Endothelial cell of umbilical vein (primary cell): ENCODE results near the gene LNPEP. TPM values are rescaled to one million over a fixed set of nuclear protein-coding genes. Genes with fewer than 3 reads are reported as not detected.

ENCODE experiments used
- BruUV-seq: library from RNA; stranded (reverse); fragments of 400-500 nt; replicated peaks from 2 replicates; lab custom pipeline; 2021; lab: Mats Ljungman, UMichigan
- CTCF ChIA-PET: fragments of 300-600, 350-600 bp; sonication (Branson Sonifier 250); formaldehyde crosslinking; loops from one replicate; lab custom pipeline; 2021; ENCODE audit warnings: antibody characterized with exemption, inconsistent platforms; lab: Charles Lee
- POLR2A ChIA-PET: fragments of 300-600, 350-600 bp; sonication (Branson Sonifier 250); formaldehyde crosslinking; loops from one replicate; lab custom pipeline; 2021; ENCODE audit warnings: antibody characterized with exemption, inconsistent platforms; lab: Charles Lee
- DNase-seq: peaks from one replicate; pipeline ENCODE4 v3.0.0-alpha.2; 2011; ENCODE audit warnings: low read depth, low spot score
- FAIRE-seq: peaks from 2 replicates; lab custom pipeline; 2011; peaks lifted over from hg19 to GRCh38; lab: Jason Lieb, UNC
- H2AFZ ChIP-seq: 2 replicates; pipeline ENCODE4 v1.6.0; 2012; ENCODE audit warnings: low read depth, low read length, control low read depth, inconsistent platforms
- H3K27ac ChIP-seq: 2 replicates; pipeline ENCODE4 v1.5.1; 2011; ENCODE audit warnings: low read depth, mild to moderate bottlenecking, control low read depth, low read length, moderate library complexity; ENCODE audit not compliant: insufficient read depth
- H3K27me3 ChIP-seq, 2 experiments: 2 replicates each; pipeline versions ENCODE4 v1.6.0 to v1.6.1; 2011; ENCODE audit warnings: low read length in 2 of 2, mixed read lengths in 1 of 2; ENCODE audit not compliant: control insufficient read depth in 2 of 2, insufficient read depth in 2 of 2
- H3K36me3 ChIP-seq, 2 experiments: 2 replicates in 1 of 2; 3 replicates in 1 of 2; pipeline ENCODE4 v1.5.1; 2011; ENCODE audit warnings: low read length in 2 of 2, mild to moderate bottlenecking in 1 of 2, moderate library complexity in 1 of 2; ENCODE audit not compliant: control insufficient read depth in 2 of 2, insufficient read depth in 2 of 2; ENCODE audit errors: extremely low read depth in 1 of 2
- H3K4me1 ChIP-seq: 3 replicates; pipeline ENCODE4 v1.5.1; 2011; ENCODE audit warnings: mild to moderate bottlenecking, low read length; ENCODE audit not compliant: control insufficient read depth, insufficient read depth; ENCODE audit errors: extremely low read depth
- H3K4me2 ChIP-seq: 2 replicates; pipeline ENCODE4 v1.6.1; 2011; ENCODE audit warnings: low read length, control low read depth, mixed read lengths; ENCODE audit not compliant: insufficient read depth
- H3K4me3 ChIP-seq, 3 experiments: fragments of 200-600 bp in 1 of 3; sonication (generic), shearing (Covaris generic) in 1 of 3; replicated peaks in 1 of 3; 2 replicates each; pipeline ENCODE4 v1.5.1; 2011 to 2016; ENCODE audit warnings: control low read depth in 3 of 3, low read length in 3 of 3, mild to moderate bottlenecking in 2 of 3, inconsistent platforms in 1 of 3, low read depth in 1 of 3, moderate library complexity in 1 of 3; ENCODE audit not compliant: insufficient read depth in 1 of 3
- H3K79me2 ChIP-seq: 2 replicates; pipeline ENCODE4 v1.6.0; 2012; ENCODE audit warnings: low read length, inconsistent platforms; ENCODE audit not compliant: control insufficient read depth, insufficient read depth
- H3K9ac ChIP-seq: replicated peaks from 2 replicates; pipeline ENCODE3; 2011; ENCODE audit warnings: low read length, control low read depth; ENCODE audit not compliant: insufficient read depth; ENCODE audit errors: extremely low read depth
- H3K9me1 ChIP-seq: replicated peaks from 3 replicates; pipeline ENCODE4 v1.6.0; 2011; ENCODE audit warnings: mild to moderate bottlenecking, low read length; ENCODE audit not compliant: control insufficient read depth, insufficient read depth; ENCODE audit errors: extremely low read depth
- H3K9me3 ChIP-seq: replicated peaks from 2 replicates; pipeline ENCODE4 v1.5.1; 2012; ENCODE audit warnings: low read length, inconsistent platforms; ENCODE audit not compliant: control insufficient read depth, insufficient read depth
- H4K20me1 ChIP-seq: replicated peaks from 2 replicates; pipeline ENCODE3; 2011; ENCODE audit warnings: mild to moderate bottlenecking, low read length; ENCODE audit not compliant: control insufficient read depth, insufficient read depth; ENCODE audit errors: extremely low read depth
- CTCF ChIP-seq, 2 donors: IDR thresholded peaks; 1 replicate in 1 of 2; 2 replicates in 1 of 2; pipeline ENCODE4 v1.5.1; 2011; ENCODE audit warnings: low read length in 2 of 2, mild to moderate bottlenecking in 2 of 2, moderate library complexity in 2 of 2, control low read depth in 1 of 2, inconsistent platforms in 1 of 2, low read depth in 1 of 2; ENCODE audit not compliant: insufficient read depth in 1 of 2; ENCODE audit errors: extremely low read depth in 1 of 2
- EZH2 ChIP-seq: IDR thresholded peaks from 2 replicates; pipeline ENCODE4 v1.6.1; 2012; ENCODE audit warnings: borderline replicate concordance, low read depth, mild to moderate bottlenecking, moderate library complexity, low read length, inconsistent platforms; ENCODE audit not compliant: severe bottlenecking
- FOS ChIP-seq: IDR thresholded peaks from 2 replicates; pipeline ENCODE4 v1.6.1; 2011; ENCODE audit warnings: mild to moderate bottlenecking, low read length, moderate library complexity, borderline replicate concordance; ENCODE audit not compliant: insufficient read depth
- GATA2 ChIP-seq: IDR thresholded peaks from 2 replicates; pipeline ENCODE4 v1.7.0; 2011; ENCODE audit warnings: low read depth, mild to moderate bottlenecking, moderate library complexity, mixed read lengths, low read length; ENCODE audit not compliant: insufficient read length, insufficient read depth
- JUN ChIP-seq: IDR thresholded peaks from 2 replicates; pipeline ENCODE4 v1.6.1; 2011; ENCODE audit warnings: borderline replicate concordance, low read depth; ENCODE audit not compliant: insufficient read length, insufficient read depth
- MAX ChIP-seq: IDR thresholded peaks from 2 replicates; pipeline ENCODE4 v1.6.1; 2011; ENCODE audit not compliant: insufficient read depth, insufficient read length
- MYC ChIP-seq: IDR thresholded peaks from one replicate; pipeline ENCODE4 v1.6.1; 2011; ENCODE audit warnings: mild to moderate bottlenecking, low read depth, low read length
- POLR2A ChIP-seq: IDR thresholded peaks from 2 replicates; pipeline ENCODE4 v1.6.1; 2012; ENCODE audit warnings: low read depth, mild to moderate bottlenecking, control low read depth, low read length
- POLR2AphosphoS5 ChIP-seq: IDR thresholded peaks from 2 replicates; pipeline ENCODE4 v1.6.1; 2012; ENCODE audit warnings: low read depth, mild to moderate bottlenecking, control low read depth, low read length, moderate library complexity; ENCODE audit not compliant: insufficient read depth
- dilution Hi-C: fragments of 300-500 bp; cut with MboI; formaldehyde crosslinking; loops from one replicate; pipeline ENCODE4 v1.15.0; 2019; ENCODE audit warnings: low sequenced_read_pairs; ENCODE audit not compliant: extremely low pct_ligation_motif_present
- intact Hi-C: fragments of 100-400 bp; cut with micrococcal nuclease; formaldehyde crosslinking; loops from one replicate; pipeline ENCODE4 v1.10.0; 2022
- polyA plus RNA-seq, 4 experiments: library from polyadenylated mRNA; depleted of rRNA in 3 of 4; stranded (reverse) in 3 of 4; unstranded in 1 of 4; fragments of >200 nt; gene quantifications; 2 replicates each; pipeline versions ENCODE4 v1.2.1 to v1.2.3, GENCODE V29; 2011 to 2012; ENCODE audit warnings: missing spikeins in 1 of 4
- total RNA-seq: library from RNA; stranded (reverse); gene quantifications from 2 replicates; pipeline ENCODE4 v1.2.3, GENCODE V29; 2021

LNPEP gene
- total and polyA plus RNA-seq, 2 donors (not counting 3 experiments of a cell fraction or from before 2014, with no cell fraction given), result 7.0 to 23.5 TPM

- Histone ChIP-seq H3K27ac (no peak overlapping the region), H2AFZ (no peak overlapping the region), H3K4me3 (no peak overlapping the region), H3K4me2 (no peak overlapping the region), H4K20me1 (no peaks in the 10 kb centered on the region), H3K4me1 (peaks cover 5% of the 10 kb centered on the region), H3K9ac (no peak overlapping the region), H3K9me3 (no peaks in the 10 kb centered on the region), H3K36me3 (no peaks in the 10 kb centered on the region), H3K79me2 (no peaks in the 10 kb centered on the region), H3K9me1 (no peaks in the 10 kb centered on the region), H3K27me3 (peaks cover 0 to 4% of the 10 kb centered on the region in 2 experiments)
- intact Hi-C loops, result no loop called here
- ChIA-PET CTCF (interaction anchor here (0.8 to 4.7 kb wide), 5 partner anchors 24 to 99 kb away, joined by 3 to 38 read pairs (median 5); partner anchors contain the start of gene LIX1), POLR2A (no interaction called here)
- BruUV-seq, result no TSS peak
- DNase-seq, result no peak
- TF ChIP-seq JUN (no peak), EZH2 (no peak), MYC (no peak), CTCF (IDR thresholded peaks at IDR 0.05; ENCODE audit: extremely low read depth in 1 of 2, insufficient read depth in 1 of 2, low read depth in 1 of 2, low read length in 2 of 2) (no peak), POLR2AphosphoS5 (no peak), GATA2 (no peak), MAX (no peak), POLR2A (no peak), FOS (no peak)
- dilution Hi-C loops, result no loop called here
- FAIRE-seq, result no peak
These were observed 107.1 kb downstream of the LNPEP start for GRCh38 chr5:97042996-97043395.
